ENCODE data around the gene ART3. TPM values are rescaled to one million over a fixed set of nuclear protein-coding genes. Genes with fewer than 3 reads are reported as not detected.

The ART3 gene
- total RNA-seq, 1 donor from 2014 or later, result not detected

DNA sequence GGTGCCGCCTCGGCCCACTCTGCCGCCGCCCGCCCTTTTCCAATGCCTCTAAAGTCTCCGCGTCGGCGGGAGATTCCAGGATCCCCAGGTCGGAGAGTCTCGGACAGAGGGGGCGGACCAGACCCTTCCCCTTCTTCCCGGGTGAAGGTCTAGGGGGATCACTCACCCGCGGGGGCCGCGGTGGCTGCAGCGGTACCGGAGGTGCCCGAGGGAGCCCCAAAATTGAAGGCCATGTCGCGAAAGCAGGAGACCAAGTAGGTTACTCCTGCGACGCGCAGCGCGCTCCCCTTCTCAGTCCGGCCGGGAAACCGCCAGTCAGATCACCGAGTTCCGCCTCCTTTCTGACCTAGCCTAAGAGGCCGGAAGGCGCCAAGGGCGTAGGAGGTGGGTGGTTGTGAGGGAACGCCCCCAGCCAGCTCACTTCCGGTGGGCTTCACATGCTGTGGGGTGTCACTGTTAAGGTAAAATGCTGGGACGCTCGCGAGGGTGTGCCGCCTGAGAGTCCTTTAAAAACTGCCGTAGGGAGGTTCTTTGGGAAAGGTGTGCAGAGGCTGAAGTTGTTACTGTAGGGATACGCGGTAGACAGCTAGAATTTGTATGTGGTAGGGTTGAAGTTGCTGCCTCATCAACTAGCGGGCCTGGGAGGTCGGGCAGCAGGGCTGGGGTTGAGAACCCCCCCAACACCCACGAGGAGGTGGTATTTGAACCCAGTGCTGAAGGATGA, 73.8 kb downstream of the ART3 start, which contains the start of gene NUP54:
NUP54 (minus strand) TSS at position 256 of the 724 bp plus-strand sequence; CDS start at position 233, 23 bp downstream.
- H3K4me3 ChIP-seq (ENCODE audit: low read depth, low read length), result peak within 1 kb of the TSS; percentile 99
- TF ChIP-seq, protein P1, sequence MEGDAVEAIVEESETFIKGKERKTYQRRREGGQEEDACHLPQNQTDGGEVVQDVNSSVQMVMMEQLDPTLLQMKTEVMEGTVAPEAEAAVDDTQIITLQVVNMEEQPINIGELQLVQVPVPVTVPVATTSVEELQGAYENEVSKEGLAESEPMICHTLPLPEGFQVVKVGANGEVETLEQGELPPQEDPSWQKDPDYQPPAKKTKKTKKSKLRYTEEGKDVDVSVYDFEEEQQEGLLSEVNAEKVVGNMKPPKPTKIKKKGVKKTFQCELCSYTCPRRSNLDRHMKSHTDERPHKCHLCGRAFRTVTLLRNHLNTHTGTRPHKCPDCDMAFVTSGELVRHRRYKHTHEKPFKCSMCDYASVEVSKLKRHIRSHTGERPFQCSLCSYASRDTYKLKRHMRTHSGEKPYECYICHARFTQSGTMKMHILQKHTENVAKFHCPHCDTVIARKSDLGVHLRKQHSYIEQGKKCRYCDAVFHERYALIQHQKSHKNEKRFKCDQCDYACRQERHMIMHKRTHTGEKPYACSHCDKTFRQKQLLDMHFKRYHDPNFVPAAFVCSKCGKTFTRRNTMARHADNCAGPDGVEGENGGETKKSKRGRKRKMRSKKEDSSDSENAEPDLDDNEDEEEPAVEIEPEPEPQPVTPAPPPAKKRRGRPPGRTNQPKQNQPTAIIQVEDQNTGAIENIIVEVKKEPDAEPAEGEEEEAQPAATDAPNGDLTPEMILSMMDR (conservative IDR thresholded peaks at IDR 0.05; ENCODE audit: low read depth, low read length), result no peak
- DNase-seq (ENCODE audit: low read depth), result peak; percentile 72

DNA sequence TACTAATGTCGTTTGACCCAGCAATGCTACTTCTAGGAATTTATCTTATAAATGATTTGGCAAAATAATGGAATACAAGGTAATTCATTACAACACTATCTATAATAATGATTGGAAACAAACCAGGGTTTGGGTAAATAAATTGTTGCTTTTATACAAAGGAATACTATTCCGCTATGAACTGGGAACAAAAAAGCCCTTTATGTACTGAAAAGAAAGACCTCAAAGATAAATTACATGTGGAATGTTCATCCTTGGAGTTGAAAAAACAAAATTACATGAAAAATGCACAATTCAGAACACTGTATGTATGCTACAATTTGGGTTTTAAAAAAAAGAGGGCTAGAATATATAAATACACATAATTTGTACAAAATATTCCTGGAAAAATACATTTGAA, 78.8 kb downstream of the ART3 start:
- no peak overlapping the region for H3K4me3 ChIP-seq (ENCODE audit: low read depth, low read length)
- TF ChIP-seq, protein P1 (conservative IDR thresholded peaks at IDR 0.05; ENCODE audit: low read depth, low read length), result no peak
- DNase-seq (ENCODE audit: low read depth), result no peak

GRCh38 chr4:76155979-76156378, 81.5 kb downstream of the ART3 start:
- H3K4me3 ChIP-seq (ENCODE audit: low read depth, low read length), result no peak overlapping the region
- TF ChIP-seq, protein P1 (conservative IDR thresholded peaks at IDR 0.05; ENCODE audit: low read depth, low read length), result no peak
- no peak for DNase-seq (ENCODE audit: low read depth)

DNA sequence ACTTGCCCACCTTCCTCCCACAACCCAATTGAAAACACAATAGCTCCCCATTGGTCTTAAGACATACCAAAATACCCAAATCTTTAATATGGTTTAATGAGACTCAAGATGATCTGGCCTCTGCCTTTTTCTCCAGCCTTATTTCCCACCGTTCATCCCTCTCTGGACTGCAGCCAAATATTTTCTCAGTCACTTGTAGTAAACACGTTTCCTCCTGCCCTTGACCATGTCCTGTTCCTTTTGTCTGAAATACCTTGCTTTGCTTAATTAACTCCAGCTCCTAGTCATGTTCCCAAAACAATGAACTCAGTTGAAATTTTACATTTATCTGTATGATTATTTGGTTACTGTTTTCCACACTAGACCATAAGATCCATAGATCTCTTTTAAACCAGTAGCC, 82.1 kb downstream of the ART3 start:
- DNase-seq (ENCODE audit: low read depth), result no peak
- TF ChIP-seq, protein P1 (conservative IDR thresholded peaks at IDR 0.05; ENCODE audit: low read depth, low read length), result no peak
- H3K4me3 ChIP-seq (ENCODE audit: low read depth, low read length), result no peak overlapping the region

DNA sequence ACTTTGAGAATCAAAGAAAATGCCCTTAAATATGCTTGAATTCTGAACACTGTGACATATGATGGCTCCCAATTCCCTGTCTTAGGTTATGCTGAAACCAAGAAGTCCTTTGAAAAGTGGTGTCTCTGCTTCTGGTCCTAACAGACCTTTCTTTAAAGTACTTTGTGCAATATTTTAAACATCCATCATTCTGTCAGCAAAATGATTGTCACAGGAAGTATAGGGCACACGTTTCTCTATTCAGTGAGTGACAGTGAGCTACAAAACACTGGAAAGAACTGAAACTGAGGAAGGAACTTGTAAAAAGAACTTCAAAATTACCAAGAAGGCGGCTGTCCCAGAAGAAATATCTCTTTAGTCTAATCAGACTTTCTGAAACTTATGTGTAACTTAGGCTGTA, 85.8 kb downstream of the ART3 start:
- DNase-seq (ENCODE audit: low read depth), result no peak
- TF ChIP-seq, protein P1 (conservative IDR thresholded peaks at IDR 0.05; ENCODE audit: low read depth, low read length), result no peak

More for the DNA sequence above, 85.8 kb downstream of the ART3 start:
- no peak overlapping the region for H3K4me3 ChIP-seq (ENCODE audit: low read depth, low read length)

Other genes with a start within 250 kb of the ART3 start
- gene PPEF2, start 172.3 kb upstream of the ART3 start, total RNA-seq, result not detected in 2 replicates
- 8.9 and 14.0 TPM in 2 replicates for gene NAAA, start 133.7 kb upstream of the ART3 start, total RNA-seq
- 24.2 and 35.5 TPM in 2 replicates for gene SDAD1, start 83.8 kb upstream of the ART3 start, total RNA-seq
- not detected in 2 replicates for gene CXCL9, start 67.2 kb upstream of the ART3 start, total RNA-seq
- 0.29 TPM in 1 of 2 replicates, not detected in the other for gene CXCL10, start 51.2 kb upstream of the ART3 start, total RNA-seq
- 0.06 and 0.22 TPM in 2 replicates for gene CXCL11, start 38.6 kb upstream of the ART3 start, total RNA-seq
- gene NUP54, start 73.7 kb downstream of the ART3 start, total RNA-seq, result 31.5 and 56.6 TPM in 2 replicates
- 58.4 and 76.3 TPM in 2 replicates for gene SCARB2, start 139.1 kb downstream of the ART3 start, total RNA-seq
- 0.07 and 3.5 TPM in 2 replicates for gene FAM47E, start 177.0 kb downstream of the ART3 start, total RNA-seq
- gene STBD1, start 232.0 kb downstream of the ART3 start, total RNA-seq, result 4.5 and 7.8 TPM in 2 replicates